ENCODE data around the gene CHD9. TPM values are rescaled to one million over a fixed set of nuclear protein-coding genes. Genes with fewer than 3 reads are reported as not detected.
"Not testable (repeated sequence)": the region's sequence is repeated elsewhere in the genome, so short reads cannot be mapped to it uniquely, and the experiment has no call there.

The CHD9 gene
- total RNA-seq, 1 donor from 2014 or later, result 64.6 TPM

DNA sequence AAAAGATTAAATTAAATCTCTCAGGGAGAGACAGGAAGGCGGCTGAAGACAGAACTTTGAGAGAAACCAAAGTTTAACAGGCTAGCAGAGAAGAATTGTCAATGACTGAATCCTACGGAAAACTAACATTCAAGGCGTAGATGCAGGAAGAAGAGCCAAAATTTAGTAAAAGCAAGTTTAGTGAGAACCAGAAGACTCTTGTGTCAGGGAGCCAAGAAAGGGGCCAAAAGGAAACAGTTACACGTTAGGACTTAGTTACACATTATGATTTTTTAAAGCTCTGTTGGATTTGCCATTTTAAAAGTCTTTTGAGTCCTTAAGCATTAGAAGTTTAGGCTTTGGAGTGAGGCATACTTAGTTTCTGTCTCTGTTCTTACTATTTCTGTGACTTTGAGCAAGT lies 164.6 kb downstream of the CHD9 start:
- intact Hi-C loops (cut with DNase I), result no loop called here
- no peak for DNase-seq (ENCODE audit: low spot score)

DNA sequence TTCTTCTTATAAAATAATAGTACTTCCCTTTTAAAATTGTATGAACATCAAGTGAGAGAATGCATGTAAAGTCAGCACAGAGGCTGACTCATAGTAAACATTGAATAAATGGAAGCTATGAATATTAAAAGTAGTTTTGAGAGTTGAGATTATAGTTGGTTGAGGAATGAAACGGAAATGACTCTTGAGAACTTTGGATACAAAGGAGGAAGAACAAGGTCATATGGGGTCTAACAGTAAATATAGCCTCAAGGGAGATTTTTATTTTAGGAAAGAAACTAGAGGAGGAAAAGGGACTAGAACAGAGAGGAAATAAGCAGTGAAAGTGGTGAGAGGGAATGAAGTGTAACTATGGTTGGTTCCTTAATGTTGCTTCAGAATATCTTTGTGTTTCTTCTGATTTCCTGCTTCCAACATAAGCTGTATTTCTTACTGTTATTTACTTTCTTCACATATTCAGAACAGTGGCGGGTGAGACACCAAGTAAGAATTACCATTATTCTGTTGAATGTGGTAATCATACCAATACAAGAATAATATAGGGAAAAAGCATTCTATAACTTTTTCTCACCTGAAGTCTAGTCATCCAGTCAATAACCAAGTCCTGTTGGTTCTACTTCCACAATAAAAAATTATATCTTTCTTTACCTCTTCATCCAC lies 165.1 kb downstream of the CHD9 start:
- DNase-seq (ENCODE audit: low spot score), result no peak
- intact Hi-C loops (cut with DNase I), result loop anchor here (2.0 kb wide), 1 partner anchor 89 kb away; no protein-coding TSS in a partner anchor

DNA sequence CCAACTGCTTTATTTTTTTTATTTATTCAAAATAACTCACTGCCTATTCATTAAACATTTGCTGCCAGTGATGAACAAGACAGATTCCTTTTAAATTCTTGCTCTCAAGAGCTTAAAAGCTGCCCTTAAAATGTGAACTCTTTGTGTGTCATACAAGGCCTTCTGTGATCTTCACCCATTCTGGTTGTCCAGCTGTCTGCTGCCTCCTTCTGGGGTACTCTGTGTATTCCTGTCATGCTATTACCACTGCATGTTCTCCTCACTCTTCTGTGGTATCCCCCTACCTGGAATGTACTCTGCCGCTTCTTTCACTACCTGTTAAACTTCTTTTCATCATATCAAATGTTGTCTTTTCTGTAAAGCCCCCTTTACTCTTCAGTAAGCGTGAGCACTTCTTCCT lies 165.8 kb downstream of the CHD9 start:
- intact Hi-C loops (cut with DNase I), result loop anchor here (2.0 kb wide), 1 partner anchor 90 kb away; no protein-coding TSS in a partner anchor
- DNase-seq (ENCODE audit: low spot score), result no peak

DNA sequence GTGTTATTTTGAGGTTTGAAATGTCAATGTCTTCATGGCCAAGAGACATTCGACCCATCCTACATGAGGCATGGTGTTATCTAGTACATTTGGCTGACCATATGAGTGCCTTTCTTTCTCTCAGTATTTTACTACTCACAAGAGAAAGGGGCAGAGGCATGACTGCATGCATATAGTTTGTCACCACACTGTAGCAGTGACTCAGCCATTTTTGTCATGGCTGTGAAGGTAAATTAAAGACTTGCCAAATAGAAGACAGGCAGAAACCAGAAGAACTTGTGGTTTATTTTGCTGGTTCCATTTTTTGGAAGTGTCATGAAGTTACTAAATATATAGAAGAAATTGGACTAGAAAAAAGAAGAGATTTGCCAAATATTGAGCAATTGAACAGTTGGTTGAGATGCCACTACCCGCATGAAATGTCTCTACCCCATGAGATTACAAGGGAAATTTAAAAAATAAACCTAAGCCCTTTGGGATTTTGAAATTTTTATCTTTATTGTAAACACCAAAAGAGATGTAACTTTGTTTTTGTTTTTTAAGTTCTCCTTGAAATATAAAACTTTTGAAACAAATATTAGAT lies 170.3 kb downstream of the CHD9 start:
- no peak for DNase-seq (ENCODE audit: low spot score)
- intact Hi-C loops (cut with DNase I), result no loop called here

DNA sequence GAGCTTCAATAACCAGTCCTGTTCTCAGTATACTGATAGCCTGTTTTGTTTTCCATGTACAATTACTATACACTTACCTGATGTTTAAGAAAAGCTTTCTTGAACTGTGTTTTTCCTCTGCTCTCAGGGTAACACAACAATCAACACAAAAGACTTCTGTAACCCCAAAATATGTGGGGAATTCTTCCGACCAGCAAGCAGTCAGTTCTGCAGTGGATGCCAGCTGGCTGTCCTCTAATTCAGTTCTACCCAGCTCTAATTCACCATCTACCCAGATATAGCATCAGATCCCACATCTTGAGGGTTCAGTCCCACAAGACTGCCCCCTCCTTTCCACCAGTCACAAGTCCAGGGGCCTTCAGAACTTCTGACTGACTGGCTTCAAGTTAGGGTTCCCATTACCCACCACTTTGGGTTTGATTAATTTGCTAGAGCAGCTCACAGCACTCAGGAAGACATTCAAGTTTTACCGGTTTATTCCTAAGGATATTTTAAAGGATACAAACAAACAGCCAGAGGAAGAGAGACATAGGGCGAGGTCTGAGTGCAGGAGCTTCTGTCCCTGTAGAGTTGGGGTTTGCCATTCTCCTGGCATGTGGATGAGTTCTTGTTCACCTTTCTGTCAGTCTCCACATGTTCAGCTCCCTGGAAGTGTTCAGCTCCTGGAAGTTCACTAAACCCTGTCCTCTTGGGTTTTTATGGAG lies 178.2 kb downstream of the CHD9 start:
- no peak for DNase-seq (ENCODE audit: low spot score)
- intact Hi-C loops (cut with DNase I), result no loop called here

DNA sequence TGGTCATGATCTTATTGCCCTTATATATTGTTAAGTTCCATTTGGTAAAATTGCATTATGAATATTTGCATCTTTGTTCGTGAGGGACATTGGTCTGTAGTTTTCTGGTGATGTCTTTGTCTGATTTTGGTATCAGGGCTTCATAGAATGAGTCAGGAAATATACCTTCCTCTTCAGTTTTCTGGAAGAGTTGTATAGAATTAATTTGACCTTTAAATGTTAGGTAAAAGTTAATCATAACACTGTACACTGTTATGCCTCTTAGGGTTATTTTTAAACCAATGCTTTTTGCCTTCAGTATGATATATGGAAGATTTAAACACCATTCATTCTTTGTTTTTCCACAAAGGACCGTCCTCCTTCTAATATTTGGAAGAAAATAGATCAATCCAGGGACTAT lies 180.0 kb downstream of the CHD9 start:
- DNase-seq (ENCODE audit: low spot score), result no peak
- intact Hi-C loops (cut with DNase I), result no loop called here

DNA sequence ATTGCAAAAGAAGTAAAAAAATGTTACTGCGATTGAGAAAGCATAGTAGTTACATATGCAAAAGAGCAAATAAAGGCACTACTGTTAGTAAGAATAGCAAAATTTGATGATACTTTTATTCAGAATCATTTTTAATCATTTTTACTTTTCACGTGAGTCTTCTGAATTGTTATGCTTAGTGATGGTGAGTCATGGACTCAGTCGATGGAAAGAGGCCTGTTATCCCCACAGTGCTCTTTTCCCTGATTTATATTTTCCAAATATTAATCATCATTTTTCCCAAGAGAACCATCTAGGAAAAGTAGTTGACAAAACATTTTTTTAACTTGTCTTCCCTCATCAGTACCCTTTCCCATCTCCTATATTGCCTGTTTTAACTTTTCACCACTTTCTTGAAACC lies 181.1 kb downstream of the CHD9 start:
- intact Hi-C loops (cut with DNase I), result no loop called here
- no peak for DNase-seq (ENCODE audit: low spot score)

DNA sequence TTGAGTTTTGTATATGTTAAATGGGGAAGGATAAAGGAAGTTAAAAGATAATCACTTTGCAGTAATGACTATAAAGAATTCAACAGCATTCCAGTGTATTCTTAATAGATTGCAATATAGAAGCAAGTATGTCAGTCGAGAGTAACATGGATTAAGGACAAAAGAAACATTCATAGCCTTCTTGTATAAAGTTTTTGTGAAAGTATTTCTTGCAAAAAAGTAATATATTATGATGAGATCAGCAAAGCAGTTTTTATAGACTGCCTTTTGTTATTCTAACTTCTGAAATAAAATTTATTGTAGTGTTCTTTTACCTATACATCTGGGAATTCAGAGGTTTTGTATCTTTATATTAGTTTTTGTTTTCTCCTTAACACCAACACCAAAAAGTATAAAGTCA lies 194.5 kb downstream of the CHD9 start:
- DNase-seq (ENCODE audit: low spot score), result no peak
- intact Hi-C loops (cut with DNase I), result no loop called here

DNA sequence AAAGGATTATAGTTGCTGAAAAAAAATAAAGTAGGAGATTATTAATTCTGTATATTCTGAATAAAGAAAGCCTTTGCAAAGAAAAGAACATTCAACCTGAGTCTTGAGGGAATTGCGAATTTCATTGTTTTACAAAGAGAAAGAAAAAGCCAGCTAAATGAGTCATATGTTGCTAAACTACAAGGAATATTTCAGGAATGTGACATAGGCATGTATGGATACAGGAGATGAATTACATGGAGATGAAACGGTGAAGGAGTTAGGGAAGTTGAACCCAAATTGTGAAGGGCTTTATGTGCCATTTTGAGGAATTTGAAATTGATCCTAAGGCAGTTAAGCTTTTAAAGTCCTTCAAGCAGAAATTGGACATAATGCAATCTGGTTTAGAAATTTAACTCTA lies 202.2 kb downstream of the CHD9 start:
- intact Hi-C loops (cut with DNase I), result no loop called here
- DNase-seq (ENCODE audit: low spot score), result no peak

DNA sequence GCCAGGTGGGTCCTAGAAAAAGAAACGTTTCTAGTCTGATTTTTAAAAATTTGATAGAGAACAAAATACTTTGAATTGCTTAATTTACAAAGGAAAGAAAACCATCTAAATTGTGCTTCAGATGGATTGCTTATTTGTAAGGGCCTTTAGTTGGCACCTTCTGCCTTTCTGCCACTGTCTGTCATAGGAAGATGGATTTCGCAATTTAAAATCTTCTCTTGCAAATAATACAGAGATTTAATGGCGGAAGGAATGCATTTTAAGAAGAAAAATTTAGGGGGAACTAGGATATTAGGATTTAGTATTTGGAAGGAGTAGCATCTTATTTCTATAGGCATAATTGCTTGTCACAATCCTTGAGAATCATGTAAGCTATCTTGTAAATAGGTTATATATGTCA lies 204.0 kb downstream of the CHD9 start:
- DNase-seq (ENCODE audit: low spot score), result no peak
- intact Hi-C loops (cut with DNase I), result no loop called here

DNA sequence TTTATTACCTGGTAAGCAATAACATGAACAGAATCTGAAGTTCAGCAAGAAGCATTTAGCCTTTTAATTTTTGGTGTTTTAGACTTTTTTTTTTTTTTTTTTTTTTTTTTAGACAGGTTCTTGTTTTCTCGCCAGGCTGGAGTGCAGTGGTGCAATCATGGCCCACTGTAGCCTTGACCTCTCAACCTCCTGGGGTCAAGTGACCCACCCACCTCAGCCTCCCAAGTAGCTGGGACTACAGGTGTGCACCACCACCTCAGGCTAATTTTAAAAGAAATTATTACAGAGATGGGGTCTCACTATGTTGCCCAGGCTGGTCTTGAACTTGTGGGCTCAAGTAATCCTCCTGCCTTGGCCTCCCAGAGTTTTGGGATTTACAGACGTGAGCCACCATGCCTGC lies 206.5 kb downstream of the CHD9 start:
- no peak for DNase-seq (ENCODE audit: low spot score)
- intact Hi-C loops (cut with DNase I), result no loop called here

DNA sequence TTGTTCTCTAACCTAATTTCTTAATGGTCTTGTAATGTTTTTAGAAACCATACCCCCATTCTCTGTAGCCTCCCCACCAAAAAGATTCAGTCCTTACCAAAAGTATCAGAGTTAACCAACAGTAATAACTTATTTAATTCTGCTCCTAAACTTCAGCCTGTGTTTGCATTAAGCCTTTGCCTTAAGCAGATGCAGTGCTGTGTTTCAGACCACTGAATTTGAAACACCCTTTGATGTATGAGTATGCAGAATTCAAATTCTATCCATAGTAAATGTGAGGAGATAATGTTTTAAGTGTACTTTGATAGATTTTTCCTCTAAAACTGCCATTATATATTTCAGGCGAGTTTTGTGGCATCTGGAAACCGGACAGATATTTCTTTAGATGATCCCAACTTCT lies 207.9 kb downstream of the CHD9 start:
- DNase-seq (ENCODE audit: low spot score), result no peak
- intact Hi-C loops (cut with DNase I), result no loop called here

DNA sequence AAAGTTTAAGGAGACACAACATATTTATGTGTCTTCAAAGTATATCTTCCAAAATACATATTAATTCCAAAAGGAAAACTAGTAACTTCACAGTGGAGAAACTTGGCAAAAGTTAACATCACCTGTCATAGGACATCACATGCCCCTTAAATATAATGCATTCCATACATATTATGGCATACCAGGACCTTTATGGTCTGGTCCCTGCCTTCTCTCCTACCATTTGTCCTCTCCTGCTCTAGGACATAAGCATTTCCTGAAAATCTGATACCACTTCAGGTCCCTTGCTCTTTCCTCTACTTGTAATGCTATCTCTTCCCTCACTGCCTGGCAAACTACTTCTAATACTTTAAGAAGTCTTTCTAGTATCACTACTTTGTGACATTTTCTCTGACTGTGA lies 211.4 kb downstream of the CHD9 start:
- intact Hi-C loops (cut with DNase I), result no loop called here
- no peak for DNase-seq (ENCODE audit: low spot score)

DNA sequence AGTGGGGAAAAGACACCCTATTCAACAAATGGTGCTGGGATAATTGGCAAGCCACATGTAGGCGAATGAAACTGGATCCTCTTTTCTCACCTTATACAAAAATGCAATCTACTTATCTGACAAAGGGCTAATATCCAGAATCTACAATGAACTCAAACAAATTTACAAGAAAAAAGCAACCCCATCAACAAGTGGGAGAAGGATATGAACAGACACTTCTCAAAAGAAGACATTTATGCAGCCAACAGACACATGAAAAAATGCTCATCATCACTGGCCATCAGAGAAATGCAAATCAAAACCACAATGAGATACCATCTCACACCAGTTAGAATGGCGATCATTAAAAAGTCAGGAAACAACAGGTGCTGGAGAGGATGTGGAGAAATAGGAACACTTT lies 223.7 kb downstream of the CHD9 start:
- DNase-seq (ENCODE audit: low spot score); intact Hi-C loops (cut with DNase I): not testable (repeated sequence)

DNA sequence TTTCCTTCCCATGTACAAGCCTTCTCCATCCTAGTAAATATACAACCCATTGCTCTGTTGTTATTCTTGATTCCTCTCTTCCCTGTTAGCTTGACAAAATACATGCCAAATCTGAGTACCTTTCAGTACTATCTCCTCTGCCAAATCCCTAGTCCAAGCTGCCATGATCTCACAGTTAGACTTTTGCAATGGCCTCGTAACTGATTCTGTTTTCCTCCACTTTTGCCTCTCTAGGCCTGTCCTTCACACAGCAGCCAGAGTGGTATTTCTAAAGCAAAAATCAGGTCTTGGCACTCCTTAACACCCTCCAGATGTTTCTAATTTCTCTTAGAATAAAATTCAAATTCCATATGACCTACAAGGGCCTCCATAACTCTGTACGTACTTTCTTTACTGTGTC lies 226.5 kb downstream of the CHD9 start:
- intact Hi-C loops (cut with DNase I), result loop anchor here (5.0 kb wide), 1 partner anchor 224 kb away; no protein-coding TSS in a partner anchor
- no peak for DNase-seq (ENCODE audit: low spot score)

DNA sequence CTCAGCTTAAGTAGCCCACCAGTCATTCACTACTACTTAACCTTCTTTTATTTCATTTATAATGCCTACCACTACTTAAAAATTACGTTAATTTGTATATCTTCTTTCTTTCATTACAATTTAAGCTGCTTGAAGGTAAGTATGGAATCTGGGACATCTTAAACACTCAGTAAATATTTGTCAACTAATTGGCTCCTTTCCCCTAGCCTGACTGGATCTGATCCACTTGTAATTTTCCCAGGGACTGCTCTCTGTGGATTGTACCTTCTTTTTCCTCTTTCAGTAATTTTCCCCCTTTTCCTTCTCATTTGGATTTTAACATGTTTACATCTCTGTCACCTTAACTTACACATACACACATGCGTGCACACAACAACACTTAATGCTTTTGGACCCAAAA lies 227.1 kb downstream of the CHD9 start:
- intact Hi-C loops (cut with DNase I), result loop anchor here (5.0 kb wide), 1 partner anchor 225 kb away; no protein-coding TSS in a partner anchor
- no peak for DNase-seq (ENCODE audit: low spot score)

DNA sequence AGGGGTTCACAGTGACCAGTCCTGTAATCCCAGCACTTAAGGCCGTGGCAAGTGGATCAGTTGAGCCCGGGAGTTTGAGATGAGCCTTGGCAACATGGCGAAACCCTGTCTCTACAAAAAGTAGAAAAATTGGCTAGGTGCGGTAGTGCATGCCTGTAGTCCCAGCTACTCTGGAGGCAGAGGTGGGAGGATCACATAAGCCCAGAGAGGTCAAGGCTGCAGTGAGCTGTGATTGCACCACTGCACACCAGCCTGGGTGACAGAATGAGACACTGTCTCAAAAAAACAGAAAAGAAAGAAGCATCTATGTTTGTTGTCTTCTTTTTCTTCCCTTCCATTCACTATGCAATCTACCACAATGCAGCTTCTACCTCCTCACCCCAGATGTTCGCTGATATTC lies 227.5 kb downstream of the CHD9 start:
- no peak for DNase-seq (ENCODE audit: low spot score)
- intact Hi-C loops (cut with DNase I), result loop anchor here (5.0 kb wide), 1 partner anchor 225 kb away; no protein-coding TSS in a partner anchor

DNA sequence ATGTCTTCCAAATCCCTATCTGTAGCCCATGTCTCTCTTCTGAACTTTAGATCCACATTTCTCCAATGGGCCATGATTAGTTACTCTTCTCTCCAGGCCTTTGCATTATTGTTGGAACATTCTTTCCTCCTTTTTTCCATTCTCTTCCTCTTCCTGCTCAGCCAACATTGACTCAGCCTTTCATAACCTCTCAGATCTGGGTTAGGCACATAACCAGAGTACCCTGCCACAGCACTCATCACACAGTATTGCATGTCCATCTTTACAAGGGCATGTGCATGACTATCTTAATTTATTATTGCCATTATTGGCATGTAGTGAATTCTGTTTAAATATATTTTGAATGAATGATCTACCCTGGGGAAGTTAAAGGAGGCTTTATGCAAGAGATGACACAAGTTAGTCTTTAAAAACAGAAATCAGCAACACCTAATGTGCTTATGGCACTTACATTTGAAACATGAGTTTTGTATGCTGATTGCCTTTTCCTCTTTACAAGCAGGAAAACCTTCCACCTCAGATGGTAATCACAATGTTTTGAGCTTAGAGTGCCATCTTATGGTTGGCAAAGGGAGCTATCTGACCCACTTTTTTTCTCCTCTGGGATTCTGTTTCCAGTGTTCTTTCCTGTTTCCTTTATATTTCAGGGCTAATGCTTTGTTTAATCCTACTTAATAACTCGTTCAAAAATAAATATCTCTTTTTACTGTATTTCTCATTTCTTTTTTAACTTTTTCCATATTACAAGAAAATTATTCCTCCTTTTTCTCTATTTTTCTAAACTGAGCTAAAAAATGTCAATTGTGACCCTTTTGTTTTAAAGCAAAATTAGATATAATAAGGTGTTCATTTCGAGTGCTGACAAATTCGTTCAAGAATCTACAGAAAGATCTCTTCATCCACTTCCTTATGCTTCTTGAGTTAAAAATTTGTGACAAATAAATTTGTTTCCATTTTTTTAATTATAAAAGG lies 228.5 kb downstream of the CHD9 start:
- DNase-seq (ENCODE audit: low spot score), result no peak
- intact Hi-C loops (cut with DNase I), result loop anchor here (5.0 kb wide), 1 partner anchor 226 kb away; no protein-coding TSS in a partner anchor

DNA sequence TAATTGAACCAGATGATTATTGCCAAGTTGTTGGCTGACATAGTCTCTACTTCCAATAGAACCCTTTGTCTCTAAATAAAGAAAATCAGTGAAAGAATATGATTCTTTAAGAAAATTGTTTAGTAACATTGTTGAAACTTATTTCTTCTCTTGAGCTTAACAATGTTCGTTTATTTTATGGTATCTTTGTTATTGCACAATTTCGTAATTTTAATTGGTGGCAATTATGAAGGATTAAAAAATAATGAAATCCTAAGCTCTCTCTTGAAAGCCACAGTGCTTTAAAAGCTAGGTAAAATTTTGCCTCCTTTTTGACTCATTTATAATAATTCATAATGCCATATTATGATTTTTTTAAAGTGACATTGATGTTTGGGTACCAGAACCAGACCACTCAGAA lies 230.4 kb downstream of the CHD9 start:
- DNase-seq (ENCODE audit: low spot score), result no peak
- intact Hi-C loops (cut with DNase I), result no loop called here

DNA sequence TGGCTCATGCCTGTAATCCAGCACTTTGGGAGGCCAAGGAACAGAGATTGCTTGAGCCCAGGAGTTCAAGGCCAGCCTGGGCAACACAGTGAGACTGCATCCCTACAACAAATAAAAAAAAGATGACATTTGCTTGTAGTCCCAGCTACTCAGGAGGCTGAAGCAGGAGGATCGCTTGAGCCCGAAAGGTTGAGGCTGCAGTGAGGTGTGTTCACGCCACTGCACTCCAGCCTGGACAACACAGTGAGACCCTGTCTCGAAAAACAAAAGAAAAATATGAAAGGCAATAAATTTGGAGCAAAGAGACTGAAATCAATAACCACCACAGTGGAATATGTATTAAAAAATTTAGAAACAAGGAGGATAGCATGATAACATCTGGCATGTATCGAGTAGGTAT lies 235.7 kb downstream of the CHD9 start:
- intact Hi-C loops (cut with DNase I), result no loop called here
- DNase-seq (ENCODE audit: low spot score), result no peak
